Brain microvascular endothelial cell (primary cell): ENCODE results near the gene APP.

ENCODE experiments used
- DNase-seq: peaks from one replicate; pipeline ENCODE4 v3.0.0-alpha.2; 2020
- H3K27ac ChIP-seq: fragments of 250-450 bp; sonication (Bioruptor Pico); 2 replicates; pipeline ENCODE4 v1.5.1; 2020; ENCODE audit warnings: mild to moderate bottlenecking, moderate library complexity
- H3K27me3 ChIP-seq: fragments of 250-450 bp; sonication (Bioruptor Pico); replicated peaks from 2 replicates; pipeline ENCODE4 v1.5.1; 2020; ENCODE audit warnings: mild to moderate bottlenecking
- H3K36me3 ChIP-seq: fragments of 250-450 bp; sonication (Bioruptor Pico); replicated peaks from 2 replicates; pipeline ENCODE4 v1.5.1; 2020; ENCODE audit warnings: mild to moderate bottlenecking
- H3K4me3 ChIP-seq: 2 replicates; pipeline ENCODE4 v1.5.1; 2011; ENCODE audit warnings: low read depth, mild to moderate bottlenecking, control low read depth, low read length, moderate library complexity
- CTCF ChIP-seq: IDR thresholded peaks from 2 replicates; pipeline ENCODE4 v1.5.1; 2011; ENCODE audit warnings: low read depth, mild to moderate bottlenecking, moderate library complexity, low read length, control low read depth, inconsistent platforms; ENCODE audit errors: missing control alignments
- in situ Hi-C: cut with HindIII; loops from 2 replicates; pipeline ENCODE4 v1.10.0; 2017; ENCODE audit warnings: low sequenced_read_pairs, low pct_ligation_motif_present

Gene APP

GRCh38 chr21:25831300-25831960 is 339.1 kb downstream of the APP start:
- Histone ChIP-seq H3K27me3 (no peaks in the 10 kb centered on the region), H3K27ac (no peak overlapping the region), H3K4me3 (no peak overlapping the region), H3K36me3 (no peaks in the 10 kb centered on the region)
- no peak for TF ChIP-seq CTCF
- in situ Hi-C loops, result no loop called here
- no peak for DNase-seq
